Caco-2 (cell line): ENCODE measurements around the gene NEGR1. TPM values are rescaled to one million over a fixed set of nuclear protein-coding genes. Genes with fewer than 3 reads are reported as not detected.

ENCODE experiments used
- BruUV-seq: library from RNA; stranded (reverse); fragments of 400-500 nt; replicated peaks from 2 replicates; lab custom pipeline; 2021; lab: Mats Ljungman, UMichigan
- CTCF ChIA-PET: fragments of 300-600 bp; sonication (Branson Sonifier 250); formaldehyde crosslinking; loops from one replicate; lab custom pipeline; 2022; ENCODE audit warnings: antibody characterized with exemption; lab: Charles Lee
- POLR2A ChIA-PET: fragments of 300-600 bp; sonication (Branson Sonifier 250); formaldehyde crosslinking; loops from one replicate; lab custom pipeline; 2022; ENCODE audit warnings: antibody characterized with exemption; lab: Charles Lee
- DNase-seq, 2 experiments: peaks; one replicate each; pipeline versions ENCODE4 v3.0.0 to v3.0.0-alpha.2; 2020 to 2022
- H3K27me3 ChIP-seq: replicated peaks from 2 replicates; pipeline ENCODE4 v1.6.0; 2011; ENCODE audit warnings: low read length; ENCODE audit not compliant: control insufficient read depth, insufficient read depth
- H3K36me3 ChIP-seq: 2 replicates; pipeline ENCODE4 v1.5.1; 2011; ENCODE audit warnings: low read length; ENCODE audit not compliant: control insufficient read depth, insufficient read depth
- H3K4me1 ChIP-seq: fragments of 250-450 bp; sonication (Bioruptor Pico); 2 replicates; pipeline ENCODE4 v1.5.1; 2020; ENCODE audit warnings: mild to moderate bottlenecking
- H3K4me3 ChIP-seq: 2 replicates; pipeline ENCODE4 v1.5.1; 2011; ENCODE audit warnings: low read depth, mild to moderate bottlenecking, control low read depth, low read length
- H3K9me3 ChIP-seq: fragments of 250-450 bp; sonication (Bioruptor Pico); 2 replicates; pipeline ENCODE4 v1.5.1; 2020; ENCODE audit warnings: mild to moderate bottlenecking, moderate library complexity
- H3K27ac Mint-ChIP-seq: one replicate; pipeline ENCODE4 v1.8.0; 2022; ENCODE audit warnings: mixed read lengths; ENCODE audit not compliant: unreplicated experiment
- H3K27me3 Mint-ChIP-seq: one replicate; pipeline ENCODE4 v1.8.0; 2022; ENCODE audit warnings: mixed read lengths; ENCODE audit not compliant: insufficient read depth, unreplicated experiment
- H3K36me3 Mint-ChIP-seq: one replicate; pipeline ENCODE4 v1.8.0; 2022; ENCODE audit warnings: mild to moderate bottlenecking, mixed read lengths; ENCODE audit not compliant: insufficient read depth, unreplicated experiment
- H3K4me1 Mint-ChIP-seq: one replicate; pipeline ENCODE4 v1.8.0; 2022; ENCODE audit warnings: low read depth, mixed read lengths; ENCODE audit not compliant: unreplicated experiment
- H3K4me3 Mint-ChIP-seq: one replicate; pipeline ENCODE4 v1.8.0; 2022; ENCODE audit warnings: mild to moderate bottlenecking, moderate library complexity, mixed read lengths; ENCODE audit not compliant: unreplicated experiment
- H3K9me3 Mint-ChIP-seq: one replicate; pipeline ENCODE4 v1.8.0; 2022; ENCODE audit warnings: mixed read lengths; ENCODE audit not compliant: unreplicated experiment
- CTCF ChIP-seq, 2 experiments: fragments of 200-600 bp in 1 of 2; IDR thresholded peaks; 1 replicate in 1 of 2; 2 replicates in 1 of 2; pipeline versions ENCODE4 v1.5.1 to v1.8.0; 2011 to 2022; ENCODE audit warnings: antibody characterized with exemption in 1 of 2, control low read depth in 1 of 2, inconsistent platforms in 1 of 2, low read depth in 1 of 2, low read length in 1 of 2, mild to moderate bottlenecking in 1 of 2, moderate library complexity in 1 of 2; ENCODE audit not compliant: insufficient read depth in 1 of 2, severe bottlenecking in 1 of 2, unreplicated experiment in 1 of 2
- intact Hi-C: fragments of 100-400 bp; cut with micrococcal nuclease; formaldehyde crosslinking; loops from one replicate; pipeline ENCODE4 v1.10.0; 2022; ENCODE audit not compliant: unreplicated experiment
- total RNA-seq: library from RNA; stranded (reverse); gene quantifications from 2 replicates; pipeline ENCODE4 v1.2.3, GENCODE V29; 2022

Gene NEGR1
- total RNA-seq, 1 experiment from 2014 or later, result not detected

GRCh38 chr1:71869326-71869725 is 413.0 kb downstream of the NEGR1 start:
- H3K4me1 ChIP-seq, result no peaks in the 10 kb centered on the region
- no peak for DNase-seq
- H3K36me3 ChIP-seq, result no peaks in the 10 kb centered on the region
- H3K9me3 Mint-ChIP-seq, result no peaks in the 10 kb centered on the region
- no peak overlapping the region for H3K4me3 Mint-ChIP-seq
- no peak overlapping the region for H3K4me3 ChIP-seq
- BruUV-seq, result no TSS peak
- no peaks in the 10 kb centered on the region for H3K4me1 Mint-ChIP-seq
- H3K36me3 Mint-ChIP-seq, result no peaks in the 10 kb centered on the region
- ChIA-PET CTCF (no interaction called here), POLR2A (no interaction called here)
- no peaks in the 10 kb centered on the region for H3K9me3 ChIP-seq
- H3K27me3 ChIP-seq, result no peaks in the 10 kb centered on the region
- H3K27ac Mint-ChIP-seq, result no peak overlapping the region
- TF ChIP-seq CTCF (IDR thresholded peaks at IDR 0.05; ENCODE audit: insufficient read depth in 1 of 2, low read depth in 1 of 2, low read length in 1 of 2, severe bottlenecking in 1 of 2, unreplicated experiment in 1 of 2), result no peak
- intact Hi-C loops, result no loop called here
- no peaks in the 10 kb centered on the region for H3K27me3 Mint-ChIP-seq

GRCh38 chr1:71862756-71863155 is 419.6 kb downstream of the NEGR1 start:
- Mint-ChIP-seq H3K27ac (no peak overlapping the region), H3K27me3 (no peaks in the 10 kb centered on the region), H3K4me1 (no peaks in the 10 kb centered on the region), H3K4me3 (no peak overlapping the region), H3K9me3 (no peaks in the 10 kb centered on the region), H3K36me3 (no peaks in the 10 kb centered on the region)
- ChIA-PET CTCF (no interaction called here), POLR2A (no interaction called here)
- TF ChIP-seq CTCF (IDR thresholded peaks at IDR 0.05; ENCODE audit: insufficient read depth in 1 of 2, low read depth in 1 of 2, low read length in 1 of 2, severe bottlenecking in 1 of 2, unreplicated experiment in 1 of 2), result no peak
- intact Hi-C loops, result no loop called here
- no peaks in the 10 kb centered on the region for H3K27me3 ChIP-seq
- H3K9me3 ChIP-seq, result no peaks in the 10 kb centered on the region
- BruUV-seq, result no TSS peak
- no peak overlapping the region for H3K4me3 ChIP-seq
- H3K36me3 ChIP-seq, result no peaks in the 10 kb centered on the region
- no peak for DNase-seq
- H3K4me1 ChIP-seq, result no peaks in the 10 kb centered on the region

- Mint-ChIP-seq H3K36me3 (no peaks in the 10 kb centered on the region), H3K27me3 (no peaks in the 10 kb centered on the region), H3K4me1 (no peaks in the 10 kb centered on the region), H3K9me3 (no peaks in the 10 kb centered on the region), H3K27ac (no peak overlapping the region), H3K4me3 (no peak overlapping the region)
- Histone ChIP-seq H3K4me1 (no peaks in the 10 kb centered on the region), H3K36me3 (no peaks in the 10 kb centered on the region), H3K9me3 (no peaks in the 10 kb centered on the region), H3K4me3 (no peak overlapping the region), H3K27me3 (no peaks in the 10 kb centered on the region)
- ChIA-PET POLR2A (no interaction called here), CTCF (no interaction called here)
- intact Hi-C loops, result no loop called here
- no peak for TF ChIP-seq CTCF (IDR thresholded peaks at IDR 0.05; ENCODE audit: insufficient read depth in 1 of 2, low read depth in 1 of 2, low read length in 1 of 2, severe bottlenecking in 1 of 2, unreplicated experiment in 1 of 2)
- no TSS peak for BruUV-seq
- DNase-seq, result no peak
These were observed 421.3 kb downstream of the NEGR1 start for GRCh38 chr1:71861022-71861421.
